Transverse colon (tissue), 4 donors: Measurements from ENCODE around the gene PRKAG1.

ENCODE experiments used
- CTCF ChIP-seq, 5 experiments: fragments of 200-600 bp in 3 of 5; fragments of 450-650 bp in 2 of 5; sonication (generic) in 3 of 5; IDR thresholded peaks; 1 replicate in 2 of 5; 2 replicates in 3 of 5; pipeline ENCODE4 v1.5.1; 2016 to 2017; ENCODE audit warnings: antibody characterized with exemption in 5 of 5, inconsistent platforms in 3 of 5, mild to moderate bottlenecking in 2 of 5, moderate library complexity in 1 of 5
- EP300 ChIP-seq: sonication (generic); formaldehyde crosslinking; IDR thresholded peaks from one replicate; pipeline ENCODE4 v1.6.1; 2017; ENCODE audit warnings: antibody characterized with exemption, low read depth
- POLR2A ChIP-seq: fragments of 450-650 bp; IDR thresholded peaks from one replicate; pipeline ENCODE4 v1.6.1; 2016; ENCODE audit warnings: antibody characterized with exemption, mild to moderate bottlenecking, moderate library complexity
- POLR2AphosphoS5 ChIP-seq, 3 donors: sonication (generic); formaldehyde crosslinking; IDR thresholded peaks; one replicate each; pipeline ENCODE4 v1.6.1; 2016; ENCODE audit warnings: antibody characterized with exemption in 3 of 3

DNA sequence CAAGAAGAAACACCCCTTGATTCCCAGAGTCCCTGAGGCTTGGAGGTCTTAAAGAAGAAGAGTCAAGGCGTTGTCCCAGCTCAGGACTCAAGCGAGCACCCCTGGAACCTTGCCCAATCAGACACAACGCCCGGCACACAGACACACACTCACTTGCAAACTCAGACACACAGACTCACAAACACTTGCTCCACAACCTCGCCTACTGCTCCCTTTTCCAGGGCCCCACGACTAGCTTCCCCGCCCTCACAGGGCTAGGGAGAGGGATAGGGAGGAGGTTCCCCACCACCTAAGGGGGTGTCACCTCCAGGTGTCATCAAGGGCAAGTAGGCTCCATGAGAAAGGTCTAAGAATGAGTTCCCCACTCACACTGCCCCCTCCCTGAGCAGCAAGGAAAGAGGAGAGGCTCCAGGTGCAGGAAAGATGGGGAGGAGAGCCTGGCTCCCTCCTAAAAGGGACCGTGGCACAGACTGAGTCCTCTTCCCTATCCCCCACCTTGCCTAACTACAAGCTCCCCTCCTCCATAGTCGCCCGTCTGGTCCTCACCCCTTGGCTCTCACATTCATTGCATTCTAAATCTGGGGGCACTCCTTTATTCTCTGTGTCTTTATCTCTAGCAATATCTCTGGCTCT is 47.8 kb downstream of the PRKAG1 start:
- TF ChIP-seq CTCF (IDR thresholded peaks at IDR 0.05) (no peak), POLR2A (no peak), EP300 (no peak), POLR2AphosphoS5 (IDR thresholded peaks at IDR 0.05) (no peak)
